ENCODE data around the gene WNT9A.

WNT9A gene

DNA sequence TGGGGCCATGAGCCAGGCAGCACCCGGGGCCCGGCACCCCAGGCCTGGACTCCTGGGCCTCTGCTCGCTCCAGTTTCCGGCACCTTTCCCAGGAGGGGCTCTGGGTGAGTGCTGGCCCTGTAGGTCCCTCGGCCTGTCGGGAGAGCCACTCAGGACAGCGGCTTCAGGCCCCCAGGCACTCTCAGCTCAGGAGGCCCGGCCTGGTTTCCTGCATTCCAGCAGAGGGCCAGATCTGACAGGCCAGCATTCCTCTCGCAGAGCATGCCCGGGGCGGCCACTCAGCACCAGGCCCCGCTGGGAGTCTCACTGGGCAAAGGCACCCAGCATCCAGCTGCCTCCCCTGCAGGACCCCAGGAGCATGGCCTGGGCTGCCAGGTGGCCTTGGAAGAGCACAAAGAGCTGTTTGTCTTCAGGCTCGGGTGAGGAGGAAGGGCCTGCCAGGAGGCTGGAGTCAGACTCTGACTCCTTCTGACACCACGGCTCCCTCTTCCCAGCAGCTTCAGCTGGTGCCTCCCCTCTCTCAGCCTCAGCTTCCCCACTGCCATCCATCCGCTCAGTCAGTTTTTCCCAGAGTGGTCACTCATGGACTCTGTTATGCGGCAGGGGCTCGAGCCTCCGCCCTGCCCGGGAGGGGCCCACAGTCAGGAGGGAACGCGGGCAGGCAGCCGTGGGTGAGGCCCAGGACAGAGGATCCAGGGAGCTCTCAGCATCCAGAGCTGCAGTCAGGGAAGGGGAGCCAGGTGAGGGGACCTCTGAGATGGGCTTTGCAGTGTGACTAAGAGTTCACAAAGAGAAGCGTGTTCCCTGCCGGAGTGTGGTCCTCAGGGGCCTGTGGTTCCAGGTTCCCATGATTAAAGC, 51.7 kb downstream of the WNT9A start:
- Histone ChIP-seq H3K27ac (ENCODE audit: low read depth, low read length) (no peak overlapping the region), H3K9me3 (ENCODE audit: control insufficient read depth in 5 of 5, low read length in 5 of 5) (no peaks in the 10 kb centered on the region), H3K9ac (ENCODE audit: low read length in 5 of 5) (no peak overlapping the region), H3K4me1 (ENCODE audit: control insufficient read depth in 5 of 5, insufficient read depth in 5 of 5, low read length in 5 of 5) (no peaks in the 10 kb centered on the region), H3K36me3 (ENCODE audit: control insufficient read depth in 5 of 5, insufficient read depth in 5 of 5, low read length in 5 of 5) (no peaks in the 10 kb centered on the region), H3K27me3 (ENCODE audit: control insufficient read depth in 5 of 5, insufficient read depth in 4 of 5, low read length in 5 of 5) (peaks cover 0 to 4% (median 0%) of the 10 kb centered on the region in 5 donors), H3K4me3 (ENCODE audit: low read depth in 1 of 5, low read length in 5 of 5) (no peak overlapping the region)

DNA sequence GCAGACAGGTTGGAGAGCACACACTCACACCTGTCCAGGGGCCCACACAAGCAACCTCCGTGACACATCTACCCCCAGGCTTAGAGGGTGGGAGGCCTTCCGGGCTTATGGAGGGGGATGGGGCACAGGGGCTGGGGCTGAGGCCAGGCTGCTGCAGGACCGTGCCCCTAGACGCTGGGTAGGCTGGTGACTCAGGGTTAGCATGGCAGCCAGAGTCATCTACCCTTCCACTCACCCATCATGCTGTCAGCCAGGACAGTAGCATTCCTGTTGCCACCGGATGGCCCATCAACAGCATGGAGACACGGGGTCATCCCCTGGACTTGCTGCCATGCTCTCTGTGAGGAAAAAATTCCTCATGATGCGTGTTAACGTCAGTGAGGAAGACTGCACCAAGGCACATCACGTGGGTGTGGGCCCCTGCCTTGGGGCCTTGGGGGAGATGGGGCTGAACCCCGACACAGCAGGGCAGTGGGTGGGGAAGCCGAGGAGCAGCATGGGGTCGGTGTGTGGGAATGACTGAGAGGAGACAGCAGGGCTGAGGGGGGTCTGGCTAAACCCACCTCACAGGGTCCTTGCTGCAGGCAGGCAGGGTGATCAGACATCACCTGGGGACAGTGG, 52.8 kb downstream of the WNT9A start:
- Histone ChIP-seq H3K9ac (ENCODE audit: low read length in 5 of 5) (no peak overlapping the region), H3K27me3 (ENCODE audit: control insufficient read depth in 5 of 5, insufficient read depth in 4 of 5, low read length in 5 of 5) (peaks cover 0 to 8% (median 0%) of the 10 kb centered on the region in 5 donors), H3K4me1 (ENCODE audit: control insufficient read depth in 5 of 5, insufficient read depth in 5 of 5, low read length in 5 of 5) (no peaks in the 10 kb centered on the region), H3K9me3 (ENCODE audit: control insufficient read depth in 5 of 5, low read length in 5 of 5) (no peaks in the 10 kb centered on the region), H3K27ac (ENCODE audit: low read depth, low read length) (no peak overlapping the region), H3K4me3 (ENCODE audit: low read depth in 1 of 5, low read length in 5 of 5) (no peak overlapping the region), H3K36me3 (ENCODE audit: control insufficient read depth in 5 of 5, insufficient read depth in 5 of 5, low read length in 5 of 5) (no peaks in the 10 kb centered on the region)

GRCh38 chr1:227893949-227894721, 53.6 kb downstream of the WNT9A start:
- no peak overlapping the region for H3K27ac ChIP-seq (ENCODE audit: low read depth, low read length)
- H3K9me3 ChIP-seq (ENCODE audit: control insufficient read depth in 5 of 5, low read length in 5 of 5), result no peaks in the 10 kb centered on the region
- H3K27me3 ChIP-seq (ENCODE audit: control insufficient read depth in 5 of 5, insufficient read depth in 4 of 5, low read length in 5 of 5), result peaks cover 0 to 11% (median 0%) of the 10 kb centered on the region in 5 donors
- H3K36me3 ChIP-seq (ENCODE audit: control insufficient read depth in 5 of 5, insufficient read depth in 5 of 5, low read length in 5 of 5), result no peaks in the 10 kb centered on the region
- H3K4me3 ChIP-seq (ENCODE audit: low read depth in 1 of 5, low read length in 5 of 5), result no peak overlapping the region
- no peaks in the 10 kb centered on the region for H3K4me1 ChIP-seq (ENCODE audit: control insufficient read depth in 5 of 5, insufficient read depth in 5 of 5, low read length in 5 of 5)
- H3K9ac ChIP-seq (ENCODE audit: low read length in 5 of 5), result no peak overlapping the region

- Histone ChIP-seq H3K27me3 (ENCODE audit: control insufficient read depth in 5 of 5, insufficient read depth in 4 of 5, low read length in 5 of 5) (peaks cover 0 to 16% (median 0%) of the 10 kb centered on the region in 5 donors), H3K4me1 (ENCODE audit: control insufficient read depth in 5 of 5, insufficient read depth in 5 of 5, low read length in 5 of 5) (no peaks in the 10 kb centered on the region), H3K27ac (ENCODE audit: low read depth, low read length) (no peak overlapping the region)
These were observed 54.3 kb downstream of the WNT9A start for GRCh38 chr1:227893300-227893948.

GRCh38 chr1:227892489-227893299, 55.0 kb downstream of the WNT9A start:
- Histone ChIP-seq H3K9ac (ENCODE audit: low read length in 5 of 5) (no peak overlapping the region), H3K27ac (ENCODE audit: low read depth, low read length) (no peak overlapping the region), H3K27me3 (ENCODE audit: control insufficient read depth in 5 of 5, insufficient read depth in 4 of 5, low read length in 5 of 5) (peaks cover 0 to 17% (median 0%) of the 10 kb centered on the region in 5 donors), H3K36me3 (ENCODE audit: control insufficient read depth in 5 of 5, insufficient read depth in 5 of 5, low read length in 5 of 5) (no peaks in the 10 kb centered on the region), H3K9me3 (ENCODE audit: control insufficient read depth in 5 of 5, low read length in 5 of 5) (no peaks in the 10 kb centered on the region), H3K4me1 (ENCODE audit: control insufficient read depth in 5 of 5, insufficient read depth in 5 of 5, low read length in 5 of 5) (peaks cover 0 to 4% (median 3%) of the 10 kb centered on the region in 5 donors), H3K4me3 (ENCODE audit: low read depth in 1 of 5, low read length in 5 of 5) (no peak overlapping the region)

More at GRCh38 chr1:227893300-227893948, 54.3 kb downstream of the WNT9A start:
- H3K9ac ChIP-seq (ENCODE audit: low read length in 5 of 5), result no peak overlapping the region
- H3K9me3 ChIP-seq (ENCODE audit: control insufficient read depth in 5 of 5, low read length in 5 of 5), result no peaks in the 10 kb centered on the region
- no peaks in the 10 kb centered on the region for H3K36me3 ChIP-seq (ENCODE audit: control insufficient read depth in 5 of 5, insufficient read depth in 5 of 5, low read length in 5 of 5)
- H3K4me3 ChIP-seq (ENCODE audit: low read depth in 1 of 5, low read length in 5 of 5), result no peak overlapping the region

- Histone ChIP-seq H3K27me3 (ENCODE audit: control insufficient read depth in 5 of 5, insufficient read depth in 4 of 5, low read length in 5 of 5) (peaks cover 0 to 21% (median 0%) of the 10 kb centered on the region in 5 donors), H3K4me3 (ENCODE audit: low read depth in 1 of 5, low read length in 5 of 5) (no peak overlapping the region), H3K4me1 (ENCODE audit: control insufficient read depth in 5 of 5, insufficient read depth in 5 of 5, low read length in 5 of 5) (peaks cover 0 to 11% (median 9%) of the 10 kb centered on the region in 5 donors), H3K27ac (ENCODE audit: low read depth, low read length) (no peak overlapping the region), H3K9me3 (ENCODE audit: control insufficient read depth in 5 of 5, low read length in 5 of 5) (no peaks in the 10 kb centered on the region), H3K36me3 (ENCODE audit: control insufficient read depth in 5 of 5, insufficient read depth in 5 of 5, low read length in 5 of 5) (no peaks in the 10 kb centered on the region), H3K9ac (ENCODE audit: low read length in 5 of 5) (no peak overlapping the region)
These were observed 55.7 kb downstream of the WNT9A start for GRCh38 chr1:227891955-227892488.

DNA sequence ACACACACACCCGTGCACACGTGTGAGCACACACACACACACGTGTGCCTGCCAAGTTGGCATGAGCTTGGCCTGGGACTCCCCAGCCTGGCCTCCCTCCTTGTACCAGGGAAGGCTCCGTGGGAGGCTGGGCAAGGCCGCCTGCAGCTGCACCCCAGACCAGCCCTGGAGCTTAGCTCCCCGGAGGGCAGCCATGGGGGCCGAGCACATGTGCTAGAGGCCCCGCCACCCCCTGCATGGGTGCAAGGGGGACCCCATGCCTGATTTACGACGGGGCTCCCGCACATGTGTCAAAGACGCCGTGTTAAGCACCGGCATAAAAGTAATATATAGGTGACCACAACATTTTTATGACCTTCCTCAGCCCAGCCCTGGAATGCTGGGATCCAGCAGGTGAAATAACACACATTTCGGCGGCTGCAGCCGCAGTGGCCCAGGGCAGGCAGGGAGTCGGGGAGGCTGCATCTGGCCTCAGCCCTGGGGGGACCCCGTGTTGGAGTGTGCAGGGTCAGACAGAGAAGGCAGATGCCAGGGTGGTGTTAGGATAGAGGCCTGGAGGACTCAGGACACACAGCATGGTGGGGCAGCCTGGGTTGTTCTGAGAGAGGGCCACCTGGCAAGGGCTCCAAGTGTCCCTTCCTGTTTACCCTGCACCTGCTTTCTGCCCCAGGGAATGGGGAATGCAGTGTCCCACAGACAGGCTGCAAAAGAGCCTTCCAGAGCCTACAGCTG, 56.3 kb downstream of the WNT9A start:
- H3K9ac ChIP-seq (ENCODE audit: low read length in 5 of 5), result no peak overlapping the region
- no peak overlapping the region for H3K4me3 ChIP-seq (ENCODE audit: low read depth in 1 of 5, low read length in 5 of 5)
- H3K4me1 ChIP-seq (ENCODE audit: control insufficient read depth in 5 of 5, insufficient read depth in 5 of 5, low read length in 5 of 5), result peaks cover 0 to 14% (median 9%) of the 10 kb centered on the region in 5 donors
- H3K9me3 ChIP-seq (ENCODE audit: control insufficient read depth in 5 of 5, low read length in 5 of 5), result no peaks in the 10 kb centered on the region
- no peak overlapping the region for H3K27ac ChIP-seq (ENCODE audit: low read depth, low read length)
- H3K36me3 ChIP-seq (ENCODE audit: control insufficient read depth in 5 of 5, insufficient read depth in 5 of 5, low read length in 5 of 5), result no peaks in the 10 kb centered on the region
- peaks cover 0 to 21% (median 0%) of the 10 kb centered on the region in 5 donors for H3K27me3 ChIP-seq (ENCODE audit: control insufficient read depth in 5 of 5, insufficient read depth in 4 of 5, low read length in 5 of 5)

GRCh38 chr1:227890451-227891222, 57.1 kb downstream of the WNT9A start:
- peaks cover 0 to 22% (median 15%) of the 10 kb centered on the region in 5 donors for H3K4me1 ChIP-seq (ENCODE audit: control insufficient read depth in 5 of 5, insufficient read depth in 5 of 5, low read length in 5 of 5)
- peaks cover 0 to 28% (median 5%) of the 10 kb centered on the region in 5 donors for H3K27me3 ChIP-seq (ENCODE audit: control insufficient read depth in 5 of 5, insufficient read depth in 4 of 5, low read length in 5 of 5)
- H3K4me3 ChIP-seq (ENCODE audit: low read depth in 1 of 5, low read length in 5 of 5), result no peak overlapping the region
- H3K9me3 ChIP-seq (ENCODE audit: control insufficient read depth in 5 of 5, low read length in 5 of 5), result no peaks in the 10 kb centered on the region
- H3K27ac ChIP-seq (ENCODE audit: low read depth, low read length), result no peak overlapping the region
- H3K36me3 ChIP-seq (ENCODE audit: control insufficient read depth in 5 of 5, insufficient read depth in 5 of 5, low read length in 5 of 5), result no peaks in the 10 kb centered on the region
- no peak overlapping the region for H3K9ac ChIP-seq (ENCODE audit: low read length in 5 of 5)

All from subcutaneous abdominal adipose tissue (tissue), 5 donors.